NCI-H82 treated with DMSO at 0.1 percent for 48 hours (cell line): ENCODE measurements around the gene CUL9.
"Not testable (repeated sequence)": the region's sequence is repeated elsewhere in the genome, so short reads cannot be mapped to it uniquely, and the experiment has no call there.

Experiments used
- DNase-seq: peaks from one replicate; lab custom pipeline; 2025; ENCODE audit not compliant: unreplicated experiment; lab: John Stamatoyannopoulos, UW

CUL9 gene

DNA sequence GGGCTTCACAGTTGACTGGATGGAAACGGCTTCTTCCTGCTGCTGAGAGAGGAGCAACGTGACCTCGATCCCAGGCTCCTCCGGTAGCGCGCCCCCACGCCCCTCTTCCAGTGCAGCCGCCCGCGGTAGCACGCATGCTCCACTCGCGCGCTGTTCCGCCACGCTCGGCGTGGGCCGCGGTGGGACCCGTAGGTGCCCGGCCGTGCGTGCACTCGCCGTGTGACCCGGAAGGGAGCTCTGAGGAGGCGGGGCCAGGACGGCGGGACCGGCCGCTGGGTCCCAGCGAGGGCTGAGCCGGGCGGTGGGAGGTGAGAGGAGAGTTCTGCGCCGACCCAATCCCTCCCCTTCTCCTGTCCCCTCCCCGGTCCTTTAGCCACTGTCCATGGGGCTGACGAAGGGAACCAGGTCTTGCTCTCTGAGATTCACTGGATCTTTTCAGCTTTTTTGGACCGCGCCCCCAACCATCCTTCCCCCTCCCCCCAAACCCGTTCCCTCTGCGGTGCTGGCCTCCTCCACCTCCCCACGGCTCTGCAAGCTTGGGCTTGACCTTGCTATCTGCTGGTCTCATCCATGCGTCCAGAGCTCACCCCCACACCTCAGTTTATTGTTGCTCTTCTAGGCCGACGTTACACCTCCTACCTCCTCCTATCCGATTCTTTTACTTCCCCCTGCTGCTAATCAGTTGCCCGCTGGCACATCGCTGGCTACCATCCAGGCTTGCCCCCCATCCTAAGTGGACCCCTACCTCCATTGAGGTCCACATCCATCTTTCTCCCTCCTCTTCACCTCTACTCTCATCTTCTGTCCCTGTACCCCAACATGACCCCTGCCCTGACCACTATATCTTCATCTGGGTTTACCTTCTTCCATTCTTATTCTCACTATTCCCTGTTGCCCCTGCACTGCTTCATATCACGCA, at the start of gene CUL9:
CUL9 (plus strand) TSS at position 255 of the 919 bp plus-strand sequence. CDS start 2,115 bp downstream, outside the sequence.
- peak; percentile 48 for DNase-seq

GRCh38 chr6:43138267-43138666, 43.7 kb upstream of the CUL9 start:
- no peak for DNase-seq

GRCh38 chr6:43139973-43140372, 42.0 kb upstream of the CUL9 start:
- not testable (repeated sequence) for DNase-seq

- no peak for DNase-seq
These were observed 40.4 kb upstream of the CUL9 start for GRCh38 chr6:43141644-43142043.

DNA sequence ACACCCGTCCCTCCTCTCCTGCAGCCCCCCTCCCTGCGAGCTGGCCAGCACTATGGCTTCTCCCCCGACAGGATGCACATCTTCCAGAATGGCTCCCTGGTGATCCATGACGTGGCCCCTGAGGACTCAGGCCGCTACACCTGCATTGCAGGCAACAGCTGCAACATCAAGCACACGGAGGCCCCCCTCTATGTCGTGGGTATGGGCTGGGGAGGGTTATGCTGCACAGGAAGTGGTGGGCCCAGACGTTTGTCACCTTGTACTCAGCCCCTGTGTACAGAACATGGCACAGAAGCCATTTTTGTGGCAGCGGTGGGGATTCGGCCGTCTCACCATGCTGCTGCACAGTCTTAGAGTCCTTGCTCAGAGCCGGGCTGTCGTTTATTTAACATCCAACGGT, 39.9 kb upstream of the CUL9 start:
- DNase-seq: no peak

DNA sequence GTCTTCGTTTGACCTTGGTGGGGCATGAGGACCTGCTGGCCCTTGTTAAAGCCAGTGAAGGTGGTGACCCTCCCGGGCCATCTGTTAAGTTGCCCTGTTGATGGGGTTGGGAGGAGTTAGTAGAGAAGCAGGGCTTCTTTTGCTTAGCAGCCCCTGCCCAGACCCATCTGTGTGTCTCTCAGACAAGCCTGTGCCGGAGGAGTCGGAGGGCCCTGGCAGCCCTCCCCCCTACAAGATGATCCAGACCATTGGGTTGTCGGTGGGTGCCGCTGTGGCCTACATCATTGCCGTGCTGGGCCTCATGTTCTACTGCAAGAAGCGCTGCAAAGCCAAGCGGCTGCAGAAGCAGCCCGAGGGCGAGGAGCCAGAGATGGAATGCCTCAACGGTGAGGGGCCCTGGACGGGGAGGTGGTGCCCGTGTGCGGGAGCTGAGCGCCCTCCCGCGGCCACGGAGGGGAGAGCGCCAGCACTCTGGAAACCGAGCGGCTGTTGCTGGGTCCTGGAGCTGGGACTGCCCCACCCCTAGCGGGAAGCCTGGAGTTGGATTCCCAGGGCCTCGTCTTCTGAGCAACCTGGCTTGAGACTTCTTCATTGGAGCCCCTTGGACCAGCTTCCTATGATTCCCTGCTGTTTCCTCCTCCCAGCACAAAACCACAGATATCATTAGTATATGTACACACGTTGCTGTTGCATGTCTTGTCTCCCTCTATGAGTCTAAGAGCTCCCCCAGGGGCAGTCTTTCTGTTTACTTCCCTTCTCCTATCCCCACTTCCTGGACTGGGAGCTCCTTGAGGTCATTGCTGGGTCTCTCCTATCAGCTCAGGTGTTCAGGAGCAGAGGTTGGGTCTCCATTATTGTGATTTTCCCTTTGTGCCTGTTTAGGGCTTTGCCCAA, 38.5 kb upstream of the CUL9 start:
- DNase-seq: peak; percentile 75

GRCh38 chr6:43144879-43145278, 37.1 kb upstream of the CUL9 start:
- no peak for DNase-seq

DNA sequence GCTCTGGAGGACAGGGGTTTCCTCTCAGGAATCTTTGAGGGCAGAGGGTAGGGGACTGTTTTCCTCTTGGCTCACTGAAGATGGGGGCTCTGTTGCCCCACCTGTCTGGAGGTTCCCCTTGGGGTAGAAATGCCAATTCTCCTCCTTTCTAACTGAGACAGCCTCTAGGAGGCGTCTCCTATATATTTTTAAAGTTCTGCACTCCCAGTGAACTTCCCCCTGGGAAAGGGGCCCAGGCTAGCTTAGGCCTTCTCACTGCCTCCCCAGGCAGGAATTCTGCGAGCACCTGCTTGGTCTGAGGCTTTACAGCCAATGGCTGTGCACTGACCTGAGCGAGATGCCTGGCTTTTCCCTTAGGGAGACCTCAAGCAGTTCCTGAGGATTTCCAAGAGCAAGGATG, 35.7 kb upstream of the CUL9 start:
- no peak for DNase-seq

- DNase-seq: no peak
These were observed 35.0 kb upstream of the CUL9 start for GRCh38 chr6:43146709-43147688.

DNA sequence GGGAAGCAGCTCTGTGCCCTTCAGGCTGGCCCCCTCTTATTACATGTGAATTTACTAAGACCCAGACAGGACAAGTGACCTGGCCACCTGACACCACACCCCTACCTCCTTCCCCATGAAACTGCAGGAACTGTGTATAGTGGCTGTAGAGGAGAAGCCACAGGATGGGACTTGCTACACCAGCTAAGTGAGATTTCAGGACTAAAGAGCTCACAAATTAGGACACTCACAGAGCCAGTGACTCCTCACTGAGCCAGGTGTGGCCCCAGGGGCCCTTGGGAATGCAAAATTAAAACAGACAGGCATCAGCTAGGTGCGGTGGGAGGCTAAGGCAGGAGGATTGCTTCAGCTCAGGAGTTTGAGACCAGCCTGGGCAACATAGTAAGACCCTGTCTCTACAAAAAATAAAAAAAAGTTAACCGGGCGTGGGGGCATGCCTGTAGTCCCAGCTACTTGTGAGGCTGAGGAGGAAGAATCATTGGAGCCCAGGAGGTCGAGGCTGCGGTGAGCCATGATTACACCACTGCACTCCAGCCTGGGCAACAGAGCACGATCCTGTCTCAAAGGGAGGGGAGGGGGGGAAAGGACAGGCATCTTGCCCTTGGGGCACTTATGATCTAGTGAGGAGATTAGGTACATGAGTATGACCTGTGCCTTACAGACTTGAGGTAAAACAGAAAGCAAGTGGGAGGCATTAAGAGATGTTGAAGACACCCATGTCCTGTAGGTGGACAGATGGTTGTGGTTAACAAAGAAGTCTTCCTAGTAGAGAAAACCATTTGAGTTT, 34.1 kb upstream of the CUL9 start:
- no peak for DNase-seq

DNA sequence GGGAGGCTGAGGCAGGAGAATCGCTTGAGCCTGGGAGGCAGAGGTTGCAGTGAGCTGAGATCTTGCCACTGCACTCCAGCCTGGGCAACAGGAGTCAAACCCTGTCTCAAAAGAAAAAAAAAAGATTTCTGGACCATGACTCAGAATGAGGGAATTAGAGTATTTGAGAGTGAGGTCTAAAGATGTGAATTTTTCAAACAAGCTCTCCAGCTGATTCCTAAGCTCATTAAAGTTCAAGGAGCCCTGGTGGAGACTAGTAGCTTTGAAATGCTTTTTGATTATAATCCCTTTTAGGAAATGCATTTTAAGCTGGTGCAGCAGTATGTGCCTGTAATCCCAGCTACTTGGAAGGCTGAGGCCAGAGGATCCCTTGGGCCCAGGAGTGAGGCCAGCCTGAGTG, 32.7 kb upstream of the CUL9 start:
- DNase-seq: peak; percentile 43

- DNase-seq: no peak
These were observed 31.8 kb upstream of the CUL9 start for GRCh38 chr6:43150051-43150751.

- DNase-seq: no peak
These were observed 22.4 kb upstream of the CUL9 start for GRCh38 chr6:43159599-43159998.

- no peak for DNase-seq
These were observed 18.1 kb upstream of the CUL9 start for GRCh38 chr6:43163899-43164298.

GRCh38 chr6:43170417-43170930, 11.5 kb upstream of the CUL9 start:
- no peak for DNase-seq

DNA sequence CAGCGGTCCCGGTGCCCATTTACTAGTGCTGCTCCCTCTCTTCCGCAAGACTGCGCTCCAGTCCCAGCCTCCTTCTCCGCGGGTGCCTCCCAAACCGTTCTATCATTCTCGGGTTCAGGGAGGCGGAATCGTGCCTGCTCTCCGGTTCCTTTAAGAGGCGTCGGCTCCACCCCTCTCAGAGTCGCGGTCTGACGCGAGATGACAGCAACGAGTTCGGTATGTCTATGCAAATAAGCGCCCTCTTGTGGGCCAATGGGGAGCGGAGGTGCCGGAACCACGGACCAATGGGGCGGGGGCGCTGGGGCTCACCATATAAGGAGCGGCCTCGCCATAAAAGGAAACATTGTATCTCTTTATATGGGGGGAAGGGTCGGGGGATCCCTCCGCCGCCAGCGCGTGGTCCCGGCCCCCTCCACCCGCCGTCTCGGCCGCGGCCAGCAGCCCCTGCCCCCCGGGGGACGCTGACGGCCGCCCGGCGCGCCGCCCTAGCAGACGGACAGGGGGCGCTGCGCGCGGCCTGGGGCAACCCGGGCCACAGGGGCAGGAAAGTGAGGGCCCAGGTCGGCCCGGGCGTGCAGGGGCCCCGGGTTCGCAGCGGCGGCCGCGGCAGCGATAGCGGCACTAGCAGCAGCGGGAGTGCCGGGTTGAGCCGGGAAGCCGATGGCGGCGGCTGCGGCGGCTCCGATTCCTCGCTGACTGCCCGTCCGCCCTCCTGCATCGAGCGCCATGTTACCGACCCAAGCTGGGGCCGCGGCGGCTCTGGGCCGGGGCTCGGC, 10.9 kb upstream of the CUL9 start, which contains the start of gene SRF:
SRF (plus strand) TSS at position 339 of the 776 bp plus-strand sequence; CDS start at position 727, 388 bp downstream.
- peak; percentile 99 for DNase-seq

GRCh38 chr6:43171707-43172103, 10.3 kb upstream of the CUL9 start:
- DNase-seq: no peak
